Measurements from ENCODE around the gene CCDC149. TPM values are rescaled to one million over a fixed set of nuclear protein-coding genes. Genes with fewer than 3 reads are reported as not detected.
A peak's percentile ranks its signal among the peaks of the same experiment; 100 is the strongest.

Gene CCDC149
- total and polyA plus RNA-seq, 2 donors (not counting 3 experiments of a cell fraction or from before 2014, with no cell fraction given), result 7.8 to 11.3 TPM

- DNase-seq (ENCODE audit: low read depth, low spot score) (peak; percentile 69), FAIRE-seq (peak; percentile 42)
- Histone ChIP-seq H3K9me1 (replicated peaks; ENCODE audit: control insufficient read depth, extremely low read depth, insufficient read depth, low read length) (no peaks in the 10 kb centered on the region), H3K9me3 (replicated peaks; ENCODE audit: control insufficient read depth, insufficient read depth, low read length) (no peaks in the 10 kb centered on the region), H3K36me3 (ENCODE audit: control insufficient read depth in 2 of 2, extremely low read depth in 1 of 2, insufficient read depth in 2 of 2, low read length in 2 of 2) (no peaks in the 10 kb centered on the region), H3K27ac (ENCODE audit: insufficient read depth, low read depth, low read length) (no peak overlapping the region), H4K20me1 (replicated peaks; ENCODE audit: control insufficient read depth, extremely low read depth, insufficient read depth, low read length) (no peaks in the 10 kb centered on the region), H3K9ac (replicated peaks; ENCODE audit: extremely low read depth, insufficient read depth, low read length) (no peak overlapping the region), H2AFZ (ENCODE audit: low read depth, low read length) (no peak overlapping the region), H3K4me2 (ENCODE audit: insufficient read depth, low read length) (no peak overlapping the region), H3K79me2 (ENCODE audit: control insufficient read depth, insufficient read depth, low read length) (no peaks in the 10 kb centered on the region), H3K4me1 (ENCODE audit: control insufficient read depth, extremely low read depth, insufficient read depth, low read length) (peaks cover 27% of the 10 kb centered on the region), H3K27me3 (ENCODE audit: control insufficient read depth in 2 of 2, insufficient read depth in 2 of 2, low read length in 2 of 2) (no peaks in the 10 kb centered on the region), H3K4me3 (replicated peaks in 1 of 3; ENCODE audit: insufficient read depth in 1 of 3, low read depth in 1 of 3, low read length in 3 of 3) (no peak overlapping the region)
- BruUV-seq (replicated peaks), result no TSS peak
- dilution Hi-C loops (cut with MboI; ENCODE audit: extremely low pct_ligation_motif_present, low sequenced_read_pairs) (no loop called here), intact Hi-C loops (cut with micrococcal nuclease) (no loop called here)
- ChIA-PET POLR2A (interaction anchor here (0.6 kb wide), 1 partner anchor 80 kb away, joined by 3 read pairs; no protein-coding TSS in a partner anchor), CTCF (no interaction called here)
- TF ChIP-seq JUN (IDR thresholded peaks at IDR 0.05; ENCODE audit: borderline replicate concordance, insufficient read depth, insufficient read length, low read depth) (peak; percentile 66), EZH2 (IDR thresholded peaks at IDR 0.05; ENCODE audit: borderline replicate concordance, low read depth, low read length, severe bottlenecking) (no peak), FOS (IDR thresholded peaks at IDR 0.05; ENCODE audit: borderline replicate concordance, insufficient read depth, low read length) (peak; percentile 85)
Observed at GRCh38 chr4:24850674-24851073, 62.2 kb downstream of the CCDC149 start.

DNA sequence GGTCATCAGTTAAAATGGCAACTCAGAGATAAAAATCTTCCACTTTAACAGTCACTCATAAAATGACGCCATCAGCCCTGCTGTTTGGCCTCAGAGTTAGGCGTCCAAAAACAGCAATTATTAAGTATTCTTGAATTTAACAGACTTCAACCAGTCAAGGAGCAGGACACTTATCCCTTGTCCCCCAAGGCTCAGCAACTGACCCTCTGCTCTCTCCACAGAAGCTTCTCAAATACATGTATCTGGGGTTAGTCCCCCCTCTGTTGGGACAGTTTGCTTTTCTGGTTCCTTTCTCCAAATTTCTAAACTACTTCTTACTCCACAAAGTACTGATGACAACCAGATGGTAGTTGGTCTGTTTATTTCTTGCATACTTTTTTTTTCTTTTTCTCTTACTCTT is 63.1 kb downstream of the CCDC149 start:
- FAIRE-seq, result no peak

More for the DNA sequence above, 63.1 kb downstream of the CCDC149 start:
- no TSS peak for BruUV-seq (replicated peaks)
- no peak overlapping the region for H3K9ac ChIP-seq (replicated peaks; ENCODE audit: extremely low read depth, insufficient read depth, low read length)
- no peaks in the 10 kb centered on the region for H3K9me3 ChIP-seq (replicated peaks; ENCODE audit: control insufficient read depth, insufficient read depth, low read length)
- no peak overlapping the region for H3K4me3 ChIP-seq (replicated peaks in 1 of 3; ENCODE audit: insufficient read depth in 1 of 3, low read depth in 1 of 3, low read length in 3 of 3)
- no peak overlapping the region for H3K27ac ChIP-seq (ENCODE audit: insufficient read depth, low read depth, low read length)
- dilution Hi-C loops (cut with MboI; ENCODE audit: extremely low pct_ligation_motif_present, low sequenced_read_pairs), result no loop called here
- H2AFZ ChIP-seq (ENCODE audit: low read depth, low read length), result no peak overlapping the region
- H3K79me2 ChIP-seq (ENCODE audit: control insufficient read depth, insufficient read depth, low read length), result no peaks in the 10 kb centered on the region
- intact Hi-C loops (cut with micrococcal nuclease), result no loop called here
- POLR2A ChIA-PET, result no interaction called here
- peaks cover 27% of the 10 kb centered on the region for H3K4me1 ChIP-seq (ENCODE audit: control insufficient read depth, extremely low read depth, insufficient read depth, low read length)
- no peak for DNase-seq (ENCODE audit: low read depth, low spot score)
- TF ChIP-seq MYC (IDR thresholded peaks at IDR 0.05; ENCODE audit: low read depth, low read length), result no peak
- no peak for TF ChIP-seq POLR2A (IDR thresholded peaks at IDR 0.05; ENCODE audit: low read depth, low read length)
- TF ChIP-seq, protein P1, sequence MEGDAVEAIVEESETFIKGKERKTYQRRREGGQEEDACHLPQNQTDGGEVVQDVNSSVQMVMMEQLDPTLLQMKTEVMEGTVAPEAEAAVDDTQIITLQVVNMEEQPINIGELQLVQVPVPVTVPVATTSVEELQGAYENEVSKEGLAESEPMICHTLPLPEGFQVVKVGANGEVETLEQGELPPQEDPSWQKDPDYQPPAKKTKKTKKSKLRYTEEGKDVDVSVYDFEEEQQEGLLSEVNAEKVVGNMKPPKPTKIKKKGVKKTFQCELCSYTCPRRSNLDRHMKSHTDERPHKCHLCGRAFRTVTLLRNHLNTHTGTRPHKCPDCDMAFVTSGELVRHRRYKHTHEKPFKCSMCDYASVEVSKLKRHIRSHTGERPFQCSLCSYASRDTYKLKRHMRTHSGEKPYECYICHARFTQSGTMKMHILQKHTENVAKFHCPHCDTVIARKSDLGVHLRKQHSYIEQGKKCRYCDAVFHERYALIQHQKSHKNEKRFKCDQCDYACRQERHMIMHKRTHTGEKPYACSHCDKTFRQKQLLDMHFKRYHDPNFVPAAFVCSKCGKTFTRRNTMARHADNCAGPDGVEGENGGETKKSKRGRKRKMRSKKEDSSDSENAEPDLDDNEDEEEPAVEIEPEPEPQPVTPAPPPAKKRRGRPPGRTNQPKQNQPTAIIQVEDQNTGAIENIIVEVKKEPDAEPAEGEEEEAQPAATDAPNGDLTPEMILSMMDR (IDR thresholded peaks at IDR 0.05; ENCODE audit: extremely low read depth in 1 of 2, insufficient read depth in 1 of 2, low read depth in 1 of 2, low read length in 2 of 2), result no peak
- TF ChIP-seq FOS (IDR thresholded peaks at IDR 0.05; ENCODE audit: borderline replicate concordance, insufficient read depth, low read length), result no peak
- TF ChIP-seq POLR2AphosphoS5 (IDR thresholded peaks at IDR 0.05; ENCODE audit: insufficient read depth, low read depth, low read length), result no peak
- no peak for TF ChIP-seq MAX (IDR thresholded peaks at IDR 0.05; ENCODE audit: insufficient read depth, insufficient read length)
- TF ChIP-seq EZH2 (IDR thresholded peaks at IDR 0.05; ENCODE audit: borderline replicate concordance, low read depth, low read length, severe bottlenecking), result no peak
- TF ChIP-seq GATA2 (IDR thresholded peaks at IDR 0.05; ENCODE audit: insufficient read depth, insufficient read length, low read depth, low read length), result no peak
- no peak for TF ChIP-seq JUN (IDR thresholded peaks at IDR 0.05; ENCODE audit: borderline replicate concordance, insufficient read depth, insufficient read length, low read depth)
- CTCF ChIA-PET, result no interaction called here
- H3K36me3 ChIP-seq (ENCODE audit: control insufficient read depth in 2 of 2, extremely low read depth in 1 of 2, insufficient read depth in 2 of 2, low read length in 2 of 2), result no peaks in the 10 kb centered on the region
- no peaks in the 10 kb centered on the region for H4K20me1 ChIP-seq (replicated peaks; ENCODE audit: control insufficient read depth, extremely low read depth, insufficient read depth, low read length)
- no peaks in the 10 kb centered on the region for H3K27me3 ChIP-seq (ENCODE audit: control insufficient read depth in 2 of 2, insufficient read depth in 2 of 2, low read length in 2 of 2)
- no peaks in the 10 kb centered on the region for H3K9me1 ChIP-seq (replicated peaks; ENCODE audit: control insufficient read depth, extremely low read depth, insufficient read depth, low read length)
- no peak overlapping the region for H3K4me2 ChIP-seq (ENCODE audit: insufficient read depth, low read length)

All from endothelial cell of umbilical vein (primary cell).